Activated T-helper 1 cell treated with anti-CD3 and anti-CD28 coated beads, Interleukin-2, amount 50 U/mL, for 16 hours (primary cell): ENCODE measurements around the gene KCNIP1.

Experiments
- DNase-seq, 2 donors: peaks; one replicate each; pipeline ENCODE4 v3.0.0-alpha.2; 2020; ENCODE audit warnings: low read depth in 1 of 2, low spot score in 1 of 2

KCNIP1 gene

DNA sequence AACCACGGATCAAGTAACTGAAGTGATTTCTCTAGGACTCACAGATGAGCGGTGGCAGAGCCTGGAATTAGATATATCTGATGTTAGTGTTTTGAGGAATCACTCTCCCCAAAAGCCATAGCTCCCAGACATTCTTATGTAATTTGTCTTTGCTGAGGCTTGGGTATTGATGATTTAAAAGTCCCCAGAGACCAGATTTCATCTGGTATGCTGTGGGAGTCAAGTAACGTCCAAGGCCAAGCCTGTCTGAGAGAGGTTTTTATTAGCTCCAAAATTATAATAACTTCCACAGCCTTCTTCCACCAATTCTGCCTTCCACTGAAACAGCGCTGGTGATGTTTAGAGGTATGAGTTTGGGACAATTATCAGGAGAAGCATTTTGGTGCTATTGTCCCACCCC, 21.3 kb upstream of the KCNIP1 start:
- no peak for DNase-seq

DNA sequence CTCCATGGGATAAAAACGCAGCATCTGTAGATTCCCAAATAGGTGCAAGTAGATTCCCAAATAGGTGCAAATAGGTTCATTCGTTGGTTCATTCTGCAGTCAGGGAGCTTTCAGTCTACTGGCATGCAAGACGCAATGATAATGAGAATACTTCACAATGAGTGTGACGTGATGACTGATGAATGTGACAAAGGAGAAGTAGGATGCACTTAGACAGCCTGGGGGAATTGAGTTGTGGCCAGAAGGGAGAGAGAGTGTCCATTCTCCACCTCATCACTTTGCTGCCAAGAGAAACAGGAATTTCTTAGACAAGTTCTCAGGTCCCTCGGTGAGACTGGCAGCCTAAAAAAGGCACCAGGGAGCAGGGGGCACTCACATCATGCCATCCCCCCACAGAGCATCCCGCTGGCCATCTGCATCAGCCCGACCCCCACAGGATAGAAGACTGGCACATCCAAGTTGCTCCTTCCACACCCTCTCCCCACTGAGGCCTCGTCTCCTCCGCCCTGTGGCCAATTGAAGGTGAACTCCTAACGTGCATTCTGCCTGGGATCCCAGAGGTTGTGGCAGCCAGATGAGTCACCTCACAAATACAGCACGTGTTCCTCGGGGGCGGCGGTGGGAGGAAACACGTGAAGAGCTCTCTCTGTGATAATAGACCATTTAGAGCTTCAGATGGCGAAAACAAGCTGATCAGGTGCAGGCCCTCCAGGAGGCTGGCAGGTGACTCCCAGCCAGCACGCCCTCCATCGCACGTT, 19.9 kb upstream of the KCNIP1 start:
- no peak for DNase-seq

DNA sequence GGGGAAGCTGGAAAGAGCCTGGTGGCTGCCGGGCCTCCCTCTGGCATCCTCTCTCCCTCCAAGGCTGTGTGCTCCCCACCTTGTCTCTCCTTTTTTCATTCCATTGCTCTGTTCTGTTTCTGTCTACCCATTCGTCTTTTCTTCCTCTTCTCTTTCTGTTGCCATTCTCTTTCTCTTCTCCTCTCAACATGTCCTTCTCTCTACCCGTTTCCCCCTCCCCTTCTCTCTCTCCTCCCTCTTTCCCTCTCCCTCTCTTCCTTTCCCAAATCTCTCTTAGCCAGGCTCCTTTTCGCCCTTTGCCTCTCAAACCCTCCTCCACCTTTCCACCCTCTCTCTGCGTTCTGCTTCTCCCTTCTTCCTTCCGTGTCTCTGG, 19.4 kb upstream of the KCNIP1 start:
- no peak for DNase-seq

DNA sequence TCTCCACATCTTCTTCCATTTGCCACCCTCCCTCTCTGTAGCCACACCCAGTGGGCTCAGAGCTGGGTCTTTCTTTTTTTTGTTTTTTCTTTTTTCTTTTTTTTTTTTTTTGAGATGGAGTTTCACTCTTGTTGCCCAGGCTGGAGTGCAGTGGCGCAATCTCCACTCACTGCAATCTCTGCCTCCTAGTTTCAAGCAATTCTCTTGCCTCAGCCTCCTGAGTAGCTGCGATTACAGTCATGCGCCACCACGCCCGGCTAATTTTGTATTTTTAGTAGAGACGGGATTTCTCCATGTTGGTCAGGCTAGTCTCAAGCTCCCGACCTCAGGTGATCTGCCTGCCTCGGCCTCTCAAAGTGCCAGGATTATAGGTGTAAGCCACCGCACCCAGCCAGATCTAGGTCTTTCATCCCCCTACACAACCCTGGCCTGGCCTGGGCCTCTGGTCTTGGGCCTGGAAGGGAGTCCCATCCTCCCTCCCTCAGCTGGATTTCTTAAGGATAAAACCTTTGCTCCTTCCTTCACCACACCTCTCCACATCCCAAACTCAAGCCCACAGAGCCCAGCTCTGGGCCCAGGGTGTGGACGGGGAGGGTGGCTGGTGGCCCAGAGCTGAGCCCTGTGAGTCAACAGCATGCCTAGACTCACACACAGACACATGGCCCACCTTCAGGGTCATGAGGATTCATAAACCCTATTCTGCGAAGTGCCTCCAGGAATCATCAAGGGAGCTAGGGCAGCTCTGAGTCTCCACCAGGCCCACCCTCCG, 18.8 kb upstream of the KCNIP1 start:
- DNase-seq, result no peak

DNA sequence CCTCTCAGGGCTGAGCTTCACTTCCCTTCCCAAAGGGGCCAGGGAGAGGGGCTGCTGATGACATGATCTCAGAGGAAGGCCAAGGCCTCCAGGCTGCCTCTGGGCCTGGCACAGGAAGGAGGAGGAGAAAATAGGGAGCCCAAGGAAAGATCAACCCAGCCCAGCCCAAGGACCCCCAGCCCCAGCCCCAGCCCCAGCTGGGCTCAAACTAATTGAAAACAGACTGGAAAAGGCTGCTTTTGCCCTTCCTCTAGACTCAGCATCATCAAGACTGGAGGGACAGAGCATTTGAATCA, 18.3 kb upstream of the KCNIP1 start:
- DNase-seq, result no peak

DNA sequence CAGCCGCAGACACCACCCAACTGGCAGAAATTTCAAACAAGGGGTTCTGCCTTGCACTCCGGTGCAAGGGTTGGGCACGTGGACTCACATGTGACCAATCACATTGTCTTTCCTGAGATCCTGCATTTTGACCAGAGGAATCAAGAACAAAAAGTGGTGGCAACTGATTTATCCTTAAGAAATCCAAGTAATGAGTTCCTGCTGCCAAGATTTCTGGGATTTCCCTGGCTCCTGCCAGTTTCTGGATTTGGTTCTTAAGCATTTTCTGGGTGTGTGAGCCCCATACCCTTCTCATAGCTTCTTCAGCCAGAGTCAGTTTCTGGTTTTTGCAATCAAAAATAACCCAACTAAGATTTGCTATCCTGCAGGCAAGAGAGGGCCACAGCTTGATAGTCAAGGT, 17.4 kb upstream of the KCNIP1 start:
- DNase-seq, result no peak

DNA sequence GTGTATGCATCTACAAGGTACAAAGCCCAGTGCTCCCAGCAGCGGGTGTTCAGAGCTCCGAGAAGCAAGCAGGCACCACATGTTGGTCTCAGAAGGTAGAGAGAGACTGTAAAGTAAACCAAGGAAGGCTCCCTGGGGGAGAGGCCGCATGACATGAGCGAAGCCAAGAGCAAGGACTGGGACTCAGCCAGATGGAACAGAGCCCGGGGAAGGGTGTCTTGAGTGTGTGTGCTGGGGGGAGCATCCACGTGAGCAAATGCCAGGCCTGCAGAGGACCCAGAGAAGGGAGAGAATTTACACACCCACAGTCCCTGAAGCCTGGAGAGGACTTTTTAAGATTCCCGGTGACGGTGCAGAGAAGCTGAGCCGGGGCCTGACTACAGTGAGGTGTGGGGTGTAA, 15.2 kb upstream of the KCNIP1 start:
- no peak for DNase-seq

DNA sequence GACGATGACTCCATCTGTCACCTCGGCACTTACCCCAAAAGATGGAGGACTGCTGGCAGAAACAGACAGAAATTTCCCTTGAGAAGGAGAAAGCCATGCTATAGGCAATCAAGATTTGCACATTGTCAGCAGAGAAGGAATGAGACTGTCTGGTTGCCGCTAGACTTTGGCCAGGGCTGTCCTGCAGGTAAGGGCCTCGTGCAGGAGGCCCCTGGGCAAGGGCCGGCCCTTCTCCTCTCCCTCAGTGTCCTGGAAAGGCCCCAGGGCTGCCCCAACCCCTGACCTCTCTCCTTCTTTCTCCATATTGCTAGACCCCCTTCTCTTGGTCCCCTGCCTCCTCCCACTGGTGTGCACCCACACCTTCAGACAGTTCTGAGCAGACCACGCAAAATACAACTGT, 14.6 kb upstream of the KCNIP1 start:
- no peak for DNase-seq

DNA sequence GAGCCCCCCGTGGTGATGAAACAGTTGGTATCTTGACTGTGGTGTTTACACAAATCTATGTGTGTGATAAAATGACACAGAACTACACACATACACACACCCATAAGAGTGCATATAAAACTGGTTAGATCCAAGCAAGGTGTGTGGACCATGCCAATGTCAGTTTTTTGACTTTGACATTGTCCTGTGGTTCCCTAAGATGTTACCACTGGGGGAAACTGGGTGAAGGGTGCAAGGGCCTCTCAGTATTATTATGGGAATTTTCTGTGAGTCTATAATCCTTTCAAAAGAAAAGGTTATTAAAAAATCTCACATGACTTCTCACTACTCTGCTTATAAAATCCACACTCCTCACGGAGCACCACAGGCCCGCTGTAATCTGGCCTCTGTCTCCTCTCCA, 13.4 kb upstream of the KCNIP1 start:
- DNase-seq, result no peak

DNA sequence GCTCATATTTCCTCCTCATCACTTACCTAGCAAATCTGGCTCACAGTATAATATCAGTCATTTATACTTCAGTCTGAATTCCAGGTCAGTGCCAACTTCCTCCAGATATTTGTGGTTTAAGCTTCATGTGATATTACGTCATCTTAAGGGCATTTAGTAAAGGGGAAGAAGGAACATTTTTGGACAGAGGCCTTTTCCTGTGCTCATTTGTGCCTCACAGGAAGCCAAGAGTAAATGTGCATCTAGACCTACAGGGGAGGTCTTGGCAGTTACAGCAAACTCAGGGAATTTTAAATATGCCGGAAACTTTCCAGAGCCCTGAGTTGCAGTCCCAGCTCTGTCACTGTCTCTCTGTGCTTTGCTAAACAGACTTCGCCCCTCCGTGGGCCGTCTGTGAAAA, 12.3 kb upstream of the KCNIP1 start:
- DNase-seq, result no peak

DNA sequence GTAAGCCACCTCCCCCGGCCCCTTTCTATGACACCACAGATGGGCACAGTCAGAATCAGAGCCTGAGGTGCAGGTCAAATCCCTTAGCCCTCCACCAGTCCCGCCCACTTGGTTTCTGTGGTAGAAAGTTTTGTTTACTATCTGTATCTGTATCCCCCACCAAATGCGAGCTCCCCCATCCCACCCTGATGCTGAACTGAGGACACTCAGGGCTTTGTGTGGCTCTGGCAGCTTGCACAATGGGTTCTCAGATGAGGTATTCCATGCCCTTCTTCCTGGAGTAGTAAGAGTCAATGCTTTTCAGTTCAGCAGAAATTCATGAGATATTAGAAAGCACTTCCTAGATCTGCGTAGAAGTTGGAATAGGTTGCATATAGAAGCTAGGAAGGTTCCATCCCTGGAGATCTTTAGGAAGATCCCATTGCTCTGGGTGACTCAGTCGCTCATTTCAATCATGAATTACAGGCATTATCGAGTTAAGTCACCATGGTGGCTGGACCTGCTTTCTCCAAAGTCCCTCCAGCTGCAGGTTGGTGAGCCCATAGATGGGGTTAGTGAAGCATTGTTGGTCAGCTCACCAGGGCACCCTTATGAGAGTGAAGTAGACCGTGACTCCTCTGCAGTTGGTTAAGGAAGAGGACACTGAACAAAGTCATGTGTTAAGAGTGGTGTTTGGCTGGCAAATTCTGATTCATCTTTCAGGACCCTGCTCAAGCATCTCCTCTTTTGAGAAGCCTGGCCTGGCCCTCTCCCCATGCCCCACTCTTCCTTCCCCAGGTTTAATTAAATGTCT, 10.6 kb upstream of the KCNIP1 start:
- DNase-seq, result no peak

DNA sequence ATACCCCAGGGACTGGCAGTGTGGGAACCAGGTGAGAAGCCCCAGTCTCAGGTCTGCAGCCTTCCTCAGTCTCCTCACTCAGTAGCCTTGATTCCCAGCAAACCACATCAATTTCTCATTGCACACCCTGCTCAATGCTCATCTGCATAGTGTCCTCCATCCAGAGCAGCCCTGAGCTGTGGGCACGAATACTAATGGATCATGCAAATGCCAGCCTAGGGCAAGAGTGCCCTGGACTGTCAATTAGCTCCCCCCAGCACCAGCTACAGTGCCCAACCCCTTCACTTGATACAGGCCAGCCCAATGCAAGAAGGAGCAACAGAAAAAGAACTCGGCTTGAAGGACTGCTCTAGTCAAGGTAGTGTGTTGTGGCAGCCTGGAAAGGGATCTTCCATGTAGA, 9.8 kb upstream of the KCNIP1 start:
- no peak for DNase-seq

DNA sequence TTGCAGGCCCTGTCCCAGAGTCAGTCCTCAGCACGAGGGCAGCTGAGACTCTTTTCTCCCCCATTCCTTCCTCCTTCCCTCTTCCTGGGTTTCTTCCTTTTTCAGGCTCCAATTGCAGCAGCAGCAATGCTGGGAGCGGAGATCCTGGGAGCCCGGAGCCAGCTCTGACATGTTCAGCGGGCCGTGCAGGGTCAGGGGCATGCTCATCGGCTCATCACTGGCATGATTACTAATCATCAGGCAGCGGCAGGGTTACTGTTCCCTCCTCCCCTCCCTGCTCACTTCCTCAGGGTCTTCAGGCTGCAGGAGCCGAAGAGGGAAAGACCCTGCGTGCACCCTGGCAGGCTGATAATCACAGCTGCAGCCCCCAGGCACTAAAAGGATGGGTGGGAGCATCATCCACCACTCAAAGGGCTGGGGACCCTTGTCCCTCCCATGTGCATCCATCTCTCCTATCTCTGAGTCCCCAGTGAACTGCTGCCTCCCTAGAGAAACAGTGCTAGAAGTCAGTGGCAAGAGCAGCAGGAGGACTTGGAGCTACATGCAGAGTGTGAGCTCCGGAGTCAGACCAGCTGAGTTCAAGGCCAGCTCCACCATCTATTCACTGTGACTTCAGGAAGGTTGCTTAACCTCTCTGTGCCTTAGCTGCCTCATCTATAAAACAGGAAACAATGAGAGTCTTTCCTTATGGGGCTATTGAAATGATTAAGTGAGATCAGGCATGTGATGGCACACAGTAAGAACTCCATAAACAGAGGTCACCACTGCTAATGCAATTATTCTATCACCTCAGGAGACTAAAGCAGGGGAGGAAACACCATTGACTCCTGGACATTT, 7.8 kb upstream of the KCNIP1 start:
- DNase-seq, result no peak

DNA sequence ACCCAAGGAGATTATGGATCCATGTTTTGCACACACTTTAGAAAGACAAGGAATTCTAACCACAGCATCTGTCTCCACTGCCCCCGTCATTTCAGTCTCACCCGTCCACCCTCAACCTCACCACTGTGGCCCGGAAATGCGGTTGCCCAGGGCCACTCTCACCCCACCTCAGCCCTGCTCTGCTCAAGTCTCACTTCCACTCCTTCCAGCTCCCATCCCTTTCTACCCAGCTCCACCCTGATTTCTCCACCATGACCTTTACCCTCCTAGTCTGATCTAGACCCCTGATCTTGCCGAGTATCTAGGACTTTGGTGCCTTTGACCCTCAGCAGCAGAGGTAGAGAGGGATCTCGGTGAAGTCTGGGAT, 7.2 kb upstream of the KCNIP1 start:
- no peak for DNase-seq

DNA sequence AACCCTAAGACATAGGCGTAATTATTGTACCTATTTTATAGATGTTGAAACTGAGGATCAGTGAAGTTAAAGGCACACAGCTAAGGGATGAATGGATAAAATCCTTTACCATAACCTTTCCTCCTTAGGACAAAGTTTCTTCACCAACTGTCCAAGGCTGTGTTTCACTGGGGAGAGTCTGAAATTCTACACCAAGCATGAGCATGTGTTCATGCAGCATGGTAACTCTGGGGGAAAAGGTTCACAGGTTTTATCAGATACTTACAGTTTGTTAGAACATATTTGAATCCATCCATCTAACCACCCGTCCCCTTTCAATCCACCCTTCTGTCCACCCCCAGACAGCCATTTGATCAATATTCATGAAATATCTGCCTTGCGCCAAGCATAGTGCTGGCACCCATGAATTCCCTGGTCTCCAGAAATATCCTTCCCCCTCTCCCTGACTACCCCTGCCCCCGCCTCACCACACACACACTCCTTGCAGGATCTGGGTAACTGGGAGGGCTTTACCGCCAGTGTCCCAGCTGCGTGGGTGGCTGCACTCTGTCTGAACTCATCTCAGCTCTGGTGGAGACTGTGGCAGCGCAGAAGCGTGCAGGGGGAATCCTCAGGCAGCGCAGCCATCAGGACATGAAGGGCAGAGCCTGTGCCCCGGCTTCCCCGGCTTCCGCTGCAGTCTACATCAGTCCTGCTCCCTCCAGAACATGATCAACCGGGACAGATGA, 6.3 kb upstream of the KCNIP1 start:
- no peak for DNase-seq

DNA sequence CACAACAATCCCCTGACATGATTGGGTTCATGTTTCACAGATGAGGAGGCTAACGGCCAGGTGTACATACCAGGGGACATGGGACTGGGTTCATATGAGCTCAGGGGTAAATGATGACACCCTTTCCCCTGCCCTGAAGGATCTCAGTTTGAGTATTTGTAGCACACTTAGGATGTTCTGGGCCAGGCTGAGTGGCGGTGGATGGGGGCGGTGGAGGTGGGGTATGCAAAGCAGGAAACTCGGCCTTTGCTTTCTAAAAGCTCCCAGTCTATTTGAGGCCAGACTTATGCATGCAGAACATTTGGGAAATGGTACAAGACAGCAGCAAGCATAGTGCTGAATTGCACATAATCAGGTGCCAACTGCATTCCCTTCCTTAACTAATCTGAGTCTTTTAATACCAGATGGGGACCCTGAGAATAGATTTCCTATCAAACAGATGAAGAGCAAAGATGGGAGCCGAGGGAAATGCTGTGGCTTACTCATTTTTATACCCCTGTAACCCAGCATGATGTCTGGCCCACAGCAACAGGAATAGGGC, 4.9 kb upstream of the KCNIP1 start:
- no peak for DNase-seq

DNA sequence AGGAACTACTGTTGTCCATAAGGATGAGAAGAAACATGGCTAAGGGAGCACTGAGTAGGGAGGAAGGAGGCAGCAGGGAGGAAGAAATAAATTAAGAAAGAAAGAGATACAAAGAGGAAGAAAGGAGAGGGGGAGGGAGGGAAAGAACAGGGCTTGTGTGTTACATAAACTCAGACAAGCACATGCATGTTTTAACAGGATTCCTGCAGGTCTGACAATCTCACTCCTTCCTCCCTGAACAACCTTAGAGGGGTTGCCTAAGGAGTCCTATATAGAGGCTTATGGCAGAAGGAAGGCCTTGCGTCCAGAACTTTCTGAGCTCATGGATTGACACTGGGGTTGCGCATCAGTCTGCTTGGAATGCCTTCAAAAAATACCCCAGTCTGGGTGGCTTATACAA, 4.2 kb upstream of the KCNIP1 start:
- DNase-seq, result no peak

DNA sequence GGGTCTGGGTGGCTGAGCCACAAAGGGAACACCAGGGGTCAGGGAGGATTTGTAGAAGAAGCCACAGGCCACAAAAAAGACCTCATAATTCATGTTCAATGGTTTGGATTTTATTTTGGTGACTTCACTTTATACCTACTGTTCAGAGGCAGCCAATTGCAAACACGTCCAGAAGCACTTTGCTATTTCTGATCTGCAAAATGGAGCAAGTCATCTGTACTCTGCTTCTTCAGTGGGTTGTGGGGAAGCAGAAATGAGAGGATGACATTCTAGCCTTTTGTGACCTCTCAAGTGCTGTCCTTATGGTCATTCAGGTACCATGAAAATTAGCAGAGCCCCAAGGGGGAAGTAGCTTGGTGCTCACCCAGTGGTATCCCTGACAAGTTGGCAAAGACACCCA, 2.5 kb upstream of the KCNIP1 start:
- no peak for DNase-seq

DNA sequence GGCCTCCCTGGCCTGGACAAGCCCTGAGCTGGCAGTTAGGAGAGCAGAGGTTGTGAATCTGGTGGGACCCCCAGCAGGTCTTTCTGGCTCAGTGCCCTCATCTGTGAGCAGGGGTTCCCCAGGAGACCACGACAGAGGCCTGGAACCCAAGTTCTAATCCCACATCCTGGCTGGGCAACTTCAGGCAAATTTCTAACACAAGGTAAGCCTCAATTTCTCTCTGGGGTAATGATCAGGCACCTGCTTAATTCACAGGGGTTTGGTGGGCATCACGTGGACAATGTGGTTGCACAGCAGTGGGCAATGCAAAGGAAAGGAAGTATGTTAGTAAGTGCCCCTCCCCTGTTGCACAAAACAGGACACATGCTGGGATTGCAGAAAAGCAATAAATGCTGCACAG, 1.9 kb upstream of the KCNIP1 start:
- no peak for DNase-seq

DNA sequence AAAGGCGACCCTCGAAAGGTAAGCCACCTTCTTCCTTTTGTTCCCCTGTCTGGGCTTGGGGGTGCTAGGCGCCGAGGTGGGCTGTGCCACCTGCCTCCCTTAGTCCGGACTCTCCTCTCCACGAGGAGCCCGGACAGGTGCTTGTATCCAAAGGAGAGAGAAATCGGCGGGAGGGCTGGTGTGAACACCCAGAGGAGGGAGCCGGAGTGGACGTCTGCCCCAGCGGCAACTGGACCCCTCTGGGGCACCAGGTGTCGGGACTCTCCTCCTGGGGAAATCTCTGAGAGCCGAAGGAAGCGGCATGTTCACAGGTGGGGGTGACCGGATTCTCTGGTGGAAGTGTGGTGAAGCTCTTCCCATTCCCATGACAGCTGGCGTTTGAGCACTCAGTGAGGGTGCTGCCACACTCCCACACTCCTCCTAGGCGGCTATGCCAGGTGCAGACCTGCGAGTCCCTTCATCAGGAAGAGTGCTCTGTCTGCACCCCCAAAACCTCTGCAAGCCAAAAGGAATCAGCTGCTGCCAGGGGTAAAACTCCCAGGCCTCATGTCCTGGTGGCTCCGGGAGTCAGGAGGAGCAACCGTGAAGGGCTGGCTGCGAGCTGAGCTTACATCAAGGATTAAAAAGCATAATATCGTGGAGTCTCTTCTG, 921 bp downstream of the KCNIP1 start:
- DNase-seq, result no peak
